Measurements from ENCODE around the gene ADAMTS16.

ADAMTS16 gene

GRCh38 chr5:5352675-5353074 lies 212.5 kb downstream of the ADAMTS16 start:
- no peaks in the 10 kb centered on the region for H4K20me1 ChIP-seq (ENCODE audit: insufficient read depth, low read length)
- no peak overlapping the region for H3K9ac ChIP-seq (ENCODE audit: low read length)
- H3K4me1 ChIP-seq (ENCODE audit: low read length): no peaks in the 10 kb centered on the region
- no peak overlapping the region for H3K27ac ChIP-seq (ENCODE audit: low read length)
- no peak overlapping the region for H2AFZ ChIP-seq (ENCODE audit: low read length)
- TF ChIP-seq CTCF (IDR thresholded peaks at IDR 0.05; ENCODE audit: low read length) (no peak), EZH2 (optimal IDR thresholded peaks at IDR 0.05; ENCODE audit: low read depth, low read length) (no peak), EZH2phosphoT487 (IDR thresholded peaks at IDR 0.05; ENCODE audit: low read length) (no peak)
- H3F3A ChIP-seq (ENCODE audit: insufficient read depth, low read length): no peaks in the 10 kb centered on the region
- no peaks in the 10 kb centered on the region for H3K9me3 ChIP-seq (replicated peaks; ENCODE audit: insufficient read depth, low read length)
- H3K36me3 ChIP-seq (replicated peaks; ENCODE audit: insufficient read depth, low read length): no peaks in the 10 kb centered on the region
- H3K9me2 ChIP-seq (replicated peaks; ENCODE audit: insufficient read depth, low read length): no peaks in the 10 kb centered on the region; the same call in 1 of the 2 replicates
- no peaks in the 10 kb centered on the region for H3K27me3 ChIP-seq (replicated peaks; ENCODE audit: insufficient read depth, low read length)
- H3K4me3 ChIP-seq (ENCODE audit: low read length): no peak overlapping the region
- H3K79me2 ChIP-seq (ENCODE audit: low read length): no peaks in the 10 kb centered on the region
- no peak for DNase-seq
- H3K4me2 ChIP-seq (ENCODE audit: low read depth, low read length): no peak overlapping the region

GRCh38 chr5:5353681-5354080 lies 213.6 kb downstream of the ADAMTS16 start:
- Histone ChIP-seq H3K27me3 (replicated peaks; ENCODE audit: insufficient read depth, low read length) (no peaks in the 10 kb centered on the region), H3F3A (ENCODE audit: insufficient read depth, low read length) (no peaks in the 10 kb centered on the region), H3K9me2 (replicated peaks; ENCODE audit: insufficient read depth, low read length) (no peaks in the 10 kb centered on the region; the same call in 1 of the 2 replicates), H3K9ac (ENCODE audit: low read length) (no peak overlapping the region), H4K20me1 (ENCODE audit: insufficient read depth, low read length) (no peaks in the 10 kb centered on the region), H3K9me3 (replicated peaks; ENCODE audit: insufficient read depth, low read length) (no peaks in the 10 kb centered on the region), H3K4me2 (ENCODE audit: low read depth, low read length) (no peak overlapping the region), H3K27ac (ENCODE audit: low read length) (no peak overlapping the region), H3K4me1 (ENCODE audit: low read length) (no peaks in the 10 kb centered on the region), H2AFZ (ENCODE audit: low read length) (no peak overlapping the region), H3K79me2 (ENCODE audit: low read length) (no peaks in the 10 kb centered on the region), H3K4me3 (ENCODE audit: low read length) (no peak overlapping the region), H3K36me3 (replicated peaks; ENCODE audit: insufficient read depth, low read length) (no peaks in the 10 kb centered on the region)
- TF ChIP-seq CTCF (IDR thresholded peaks at IDR 0.05; ENCODE audit: low read length): no peak
- no peak for TF ChIP-seq EZH2phosphoT487 (IDR thresholded peaks at IDR 0.05; ENCODE audit: low read length)
- no peak for TF ChIP-seq EZH2 (optimal IDR thresholded peaks at IDR 0.05; ENCODE audit: low read depth, low read length)
- no peak for DNase-seq

- Histone ChIP-seq H3K4me2 (ENCODE audit: low read depth, low read length) (no peak overlapping the region), H3K27ac (ENCODE audit: low read length) (no peak overlapping the region), H3K4me1 (ENCODE audit: low read length) (no peaks in the 10 kb centered on the region), H3K9ac (ENCODE audit: low read length) (no peak overlapping the region), H3K9me3 (replicated peaks; ENCODE audit: insufficient read depth, low read length) (no peaks in the 10 kb centered on the region), H3K4me3 (ENCODE audit: low read length) (no peak overlapping the region), H3K9me2 (replicated peaks; ENCODE audit: insufficient read depth, low read length) (no peaks in the 10 kb centered on the region; the same call in 1 of the 2 replicates), H3K36me3 (replicated peaks; ENCODE audit: insufficient read depth, low read length) (no peaks in the 10 kb centered on the region), H3K79me2 (ENCODE audit: low read length) (no peaks in the 10 kb centered on the region), H4K20me1 (ENCODE audit: insufficient read depth, low read length) (no peaks in the 10 kb centered on the region), H3K27me3 (replicated peaks; ENCODE audit: insufficient read depth, low read length) (no peaks in the 10 kb centered on the region), H3F3A (ENCODE audit: insufficient read depth, low read length) (no peaks in the 10 kb centered on the region), H2AFZ (ENCODE audit: low read length) (no peak overlapping the region)
- no peak for DNase-seq
- no peak for TF ChIP-seq EZH2phosphoT487 (IDR thresholded peaks at IDR 0.05; ENCODE audit: low read length)
- TF ChIP-seq EZH2 (optimal IDR thresholded peaks at IDR 0.05; ENCODE audit: low read depth, low read length): no peak
- no peak for TF ChIP-seq CTCF (IDR thresholded peaks at IDR 0.05; ENCODE audit: low read length)
These were observed 216.6 kb downstream of the ADAMTS16 start for GRCh38 chr5:5356765-5357164.

Measured in MM.1S (cell line).